Cardiac fibroblast (primary cell): ENCODE results near the gene PARP3.

ENCODE experiments used
- DNase-seq, 2 donors: peaks; one replicate each; pipeline versions ENCODE4 v3.0.0 to v3.0.0-alpha.2; 2010; ENCODE audit warnings: low read depth in 2 of 2
- H3K4me3 ChIP-seq, 2 donors: replicated peaks in 1 of 2; 1 replicate in 1 of 2; 2 replicates in 1 of 2; pipeline ENCODE4 v1.5.1; 2011; ENCODE audit warnings: low read depth in 2 of 2, low read length in 2 of 2, mild to moderate bottlenecking in 2 of 2, moderate library complexity in 1 of 2
- TF ChIP-seq, protein P1 (sequence below): IDR thresholded peaks from one replicate; pipeline ENCODE4 v1.5.1; 2011; ENCODE audit warnings: low read depth, mild to moderate bottlenecking, low read length, inconsistent platforms

Gene PARP3

GRCh38 chr3:51974277-51974962 lies 32.3 kb downstream of the PARP3 start:
- no peak for DNase-seq
- peak overlapping the region; percentile 75 to 82 for H3K4me3 ChIP-seq
- TF ChIP-seq, protein P1, sequence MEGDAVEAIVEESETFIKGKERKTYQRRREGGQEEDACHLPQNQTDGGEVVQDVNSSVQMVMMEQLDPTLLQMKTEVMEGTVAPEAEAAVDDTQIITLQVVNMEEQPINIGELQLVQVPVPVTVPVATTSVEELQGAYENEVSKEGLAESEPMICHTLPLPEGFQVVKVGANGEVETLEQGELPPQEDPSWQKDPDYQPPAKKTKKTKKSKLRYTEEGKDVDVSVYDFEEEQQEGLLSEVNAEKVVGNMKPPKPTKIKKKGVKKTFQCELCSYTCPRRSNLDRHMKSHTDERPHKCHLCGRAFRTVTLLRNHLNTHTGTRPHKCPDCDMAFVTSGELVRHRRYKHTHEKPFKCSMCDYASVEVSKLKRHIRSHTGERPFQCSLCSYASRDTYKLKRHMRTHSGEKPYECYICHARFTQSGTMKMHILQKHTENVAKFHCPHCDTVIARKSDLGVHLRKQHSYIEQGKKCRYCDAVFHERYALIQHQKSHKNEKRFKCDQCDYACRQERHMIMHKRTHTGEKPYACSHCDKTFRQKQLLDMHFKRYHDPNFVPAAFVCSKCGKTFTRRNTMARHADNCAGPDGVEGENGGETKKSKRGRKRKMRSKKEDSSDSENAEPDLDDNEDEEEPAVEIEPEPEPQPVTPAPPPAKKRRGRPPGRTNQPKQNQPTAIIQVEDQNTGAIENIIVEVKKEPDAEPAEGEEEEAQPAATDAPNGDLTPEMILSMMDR: no peak

GRCh38 chr3:51974963-51975851 lies 33.0 kb downstream of the PARP3 start, which contains the start of gene ABHD14A:
Gene ABHD14A, plus strand, starts transcription at chr3:51975064. Its CDS starts 72 bp downstream, at chr3:51975136.
- H3K4me3 ChIP-seq: peak within 1 kb of the TSS; percentile 75 to 82
- TF ChIP-seq, protein P1: no peak
- DNase-seq: peak; percentile 59 to 74

- peak; percentile 50 to 76 for DNase-seq
- TF ChIP-seq, protein P1: no peak
Measured at GRCh38 chr3:51975852-51976549, 33.8 kb downstream of the PARP3 start.

DNA sequence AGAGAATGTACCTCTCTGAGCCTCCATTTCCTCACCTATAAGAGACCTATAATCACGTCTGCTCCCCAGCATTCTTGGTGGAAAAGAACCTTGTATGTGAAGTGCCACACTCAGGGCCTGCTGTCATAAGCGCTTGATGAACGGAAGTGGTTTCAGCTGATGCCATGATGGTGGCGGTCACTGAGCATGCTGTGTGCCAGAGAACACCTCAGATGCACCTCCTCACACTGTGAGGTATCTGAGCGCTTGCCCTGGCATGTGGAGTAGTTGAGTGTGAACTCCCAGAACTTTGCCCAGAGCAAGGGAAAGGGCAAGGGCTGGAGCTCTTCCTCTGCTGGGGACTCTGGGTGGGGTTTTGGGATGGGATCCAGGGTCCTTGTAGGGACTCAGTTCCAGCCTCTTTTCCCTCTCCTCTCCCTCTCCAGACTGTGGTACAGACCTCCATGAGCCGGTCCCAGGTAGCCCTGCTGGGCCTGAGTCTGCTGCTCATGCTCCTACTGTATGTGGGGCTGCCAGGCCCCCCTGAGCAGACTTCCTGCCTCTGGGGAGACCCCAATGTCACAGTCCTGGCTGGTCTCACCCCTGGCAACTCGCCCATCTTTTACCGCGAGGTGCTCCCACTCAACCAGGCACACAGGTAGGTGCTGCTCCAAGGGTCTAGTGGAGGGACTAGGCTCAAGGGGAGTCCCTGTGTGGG lies 35.4 kb downstream of the PARP3 start:
- no peak overlapping the region for H3K4me3 ChIP-seq
- no peak for DNase-seq
- TF ChIP-seq, protein P1: no peak

More at GRCh38 chr3:51975852-51976549, 33.8 kb downstream of the PARP3 start:
- H3K4me3 ChIP-seq: peak overlapping the region; percentile 53 to 82

GRCh38 chr3:51978143-51978502 lies 36.0 kb downstream of the PARP3 start:
- no peak overlapping the region for H3K4me3 ChIP-seq
- no peak for DNase-seq
- TF ChIP-seq, protein P1: no peak

DNA sequence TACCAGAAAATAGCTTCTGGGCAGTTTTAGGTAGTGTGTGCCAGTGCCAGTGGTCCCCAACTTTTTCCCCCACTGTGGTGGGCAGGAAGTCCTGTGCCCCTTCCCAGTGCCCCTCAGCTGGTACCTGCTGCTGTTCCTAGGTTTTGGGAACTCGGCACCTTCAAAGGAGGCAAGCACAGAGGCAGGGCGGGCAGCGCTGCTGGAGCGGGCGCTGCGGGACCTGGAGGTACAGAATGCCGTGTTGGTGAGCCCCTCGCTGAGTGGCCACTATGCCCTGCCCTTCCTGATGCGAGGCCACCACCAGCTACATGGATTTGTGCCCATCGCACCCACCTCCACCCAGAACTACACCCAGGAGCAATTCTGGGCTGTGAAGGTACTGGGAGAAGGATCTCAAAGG lies 38.1 kb downstream of the PARP3 start:
- TF ChIP-seq, protein P1: no peak
- DNase-seq: no peak
- no peak overlapping the region for H3K4me3 ChIP-seq
